ENCODE results near the gene DERL2. TPM values are rescaled to one million over a fixed set of nuclear protein-coding genes. Genes with fewer than 3 reads are reported as not detected.

DERL2 gene
- total RNA-seq, 6 experiments from 2014 or later: 31.2 to 47.9 (median 43.2) TPM

DNA sequence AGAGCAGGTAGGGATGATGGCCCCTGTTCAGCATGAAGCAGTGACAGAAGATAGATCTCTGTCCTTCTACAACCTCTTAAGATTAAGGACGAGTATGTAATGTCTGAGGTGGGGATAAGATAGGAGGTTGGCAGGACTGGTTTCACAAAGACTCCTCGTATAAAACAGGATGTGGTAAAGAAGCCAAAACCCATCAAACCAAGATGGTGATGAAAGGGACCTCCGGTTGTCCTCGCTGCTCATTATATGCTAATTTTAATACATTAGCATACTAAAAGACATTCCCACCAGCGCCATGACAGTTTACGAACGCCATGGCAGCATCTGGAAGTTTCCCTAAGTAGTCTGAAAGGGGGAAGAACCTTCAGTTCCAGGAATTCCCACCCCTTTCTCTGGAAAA, 27.6 kb upstream of the DERL2 start:
- WGBS (ENCODE audit: insufficient coverage, low coverage, low lambda C conversion rate, missing lambda C conversion rate): 35% methylated on average over 7 of the region's 7 CpGs

DNA sequence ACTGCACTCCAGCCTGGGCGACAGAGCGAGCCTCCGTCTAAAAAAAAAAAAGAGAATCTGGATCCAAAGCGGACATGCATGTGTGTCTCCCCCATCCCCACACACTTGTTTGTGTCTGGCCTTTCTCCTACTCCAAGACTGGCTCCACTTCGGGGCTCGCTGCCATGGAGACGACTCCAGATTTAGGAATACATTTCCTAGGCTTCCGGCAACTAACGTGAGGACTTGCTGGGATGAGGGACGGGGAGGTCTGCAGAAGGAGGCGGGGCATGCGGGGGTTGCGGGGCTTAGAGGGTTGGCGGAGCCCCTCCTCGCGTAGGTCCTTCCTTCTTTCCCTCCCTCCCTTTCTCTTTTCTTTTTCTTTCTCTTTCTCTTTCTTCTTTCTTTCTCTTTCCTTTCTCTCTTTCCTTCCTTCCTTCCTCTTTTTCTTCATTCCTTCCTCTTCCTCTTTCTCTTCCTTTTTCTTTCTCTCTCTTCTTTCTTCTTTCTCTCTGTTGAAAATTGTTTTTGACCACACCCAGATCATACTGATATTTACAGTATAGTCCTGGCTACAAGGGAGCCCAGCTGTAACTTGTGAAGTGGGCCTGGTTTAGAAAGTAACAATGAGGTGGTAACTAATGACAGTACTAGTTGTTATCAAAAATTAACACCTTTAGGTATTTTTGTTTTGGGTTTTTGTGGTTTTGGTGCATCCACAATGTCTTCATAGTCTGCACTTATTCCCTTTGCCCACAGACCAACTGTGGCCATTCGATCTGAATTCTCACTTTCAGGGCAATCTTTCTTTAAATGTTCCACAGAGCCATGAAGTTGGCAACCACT, 25.6 kb upstream of the DERL2 start:
- no peak for ATAC-seq
- intact Hi-C loops (cut with DNase I): no loop called here

More for the DNA sequence above, 27.6 kb upstream of the DERL2 start:
- intact Hi-C loops (cut with DNase I): no loop called here
- no peaks in the 10 kb centered on the region for H3K4me1 ChIP-seq
- H3K9me3 ChIP-seq: no peaks in the 10 kb centered on the region
- TF ChIP-seq, protein P1, sequence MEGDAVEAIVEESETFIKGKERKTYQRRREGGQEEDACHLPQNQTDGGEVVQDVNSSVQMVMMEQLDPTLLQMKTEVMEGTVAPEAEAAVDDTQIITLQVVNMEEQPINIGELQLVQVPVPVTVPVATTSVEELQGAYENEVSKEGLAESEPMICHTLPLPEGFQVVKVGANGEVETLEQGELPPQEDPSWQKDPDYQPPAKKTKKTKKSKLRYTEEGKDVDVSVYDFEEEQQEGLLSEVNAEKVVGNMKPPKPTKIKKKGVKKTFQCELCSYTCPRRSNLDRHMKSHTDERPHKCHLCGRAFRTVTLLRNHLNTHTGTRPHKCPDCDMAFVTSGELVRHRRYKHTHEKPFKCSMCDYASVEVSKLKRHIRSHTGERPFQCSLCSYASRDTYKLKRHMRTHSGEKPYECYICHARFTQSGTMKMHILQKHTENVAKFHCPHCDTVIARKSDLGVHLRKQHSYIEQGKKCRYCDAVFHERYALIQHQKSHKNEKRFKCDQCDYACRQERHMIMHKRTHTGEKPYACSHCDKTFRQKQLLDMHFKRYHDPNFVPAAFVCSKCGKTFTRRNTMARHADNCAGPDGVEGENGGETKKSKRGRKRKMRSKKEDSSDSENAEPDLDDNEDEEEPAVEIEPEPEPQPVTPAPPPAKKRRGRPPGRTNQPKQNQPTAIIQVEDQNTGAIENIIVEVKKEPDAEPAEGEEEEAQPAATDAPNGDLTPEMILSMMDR (IDR thresholded peaks at IDR 0.05): no peak
- no peak for TF ChIP-seq POLR2A (IDR thresholded peaks at IDR 0.05)
- no peak for DNase-seq
- H3K4me3 ChIP-seq: no peak overlapping the region
- H3K36me3 ChIP-seq: no peaks in the 10 kb centered on the region
- H3K27ac ChIP-seq: no peak overlapping the region
- ATAC-seq: no peak
- no peaks in the 10 kb centered on the region for H3K27me3 ChIP-seq

DNA sequence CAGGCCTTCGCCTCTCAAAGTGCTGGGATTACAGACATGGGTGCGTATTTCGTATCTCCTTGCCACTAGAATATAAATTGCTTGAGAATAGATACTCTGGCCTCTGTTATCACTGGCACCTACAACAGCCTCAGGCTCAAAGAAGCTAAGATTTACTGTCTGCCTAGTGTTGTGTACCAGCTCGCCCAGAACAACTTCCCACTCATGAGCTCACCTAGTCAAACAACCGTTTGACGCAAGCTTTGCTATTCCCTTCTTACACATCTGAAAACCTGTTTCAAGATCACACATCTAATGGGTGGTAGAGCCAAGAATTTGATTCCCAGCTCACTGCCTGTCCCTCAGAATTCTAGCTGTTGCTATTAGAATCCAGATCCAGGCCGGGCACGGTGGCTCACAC, 24.8 kb upstream of the DERL2 start:
- ATAC-seq: no peak
- Histone ChIP-seq H3K27ac (no peak overlapping the region), H3K9me3 (no peaks in the 10 kb centered on the region), H3K36me3 (no peaks in the 10 kb centered on the region), H3K4me1 (no peaks in the 10 kb centered on the region), H3K4me3 (no peak overlapping the region), H3K27me3 (no peaks in the 10 kb centered on the region)
- intact Hi-C loops (cut with DNase I): no loop called here
- no peak for DNase-seq
- WGBS (ENCODE audit: insufficient coverage, low coverage, low lambda C conversion rate, missing lambda C conversion rate): 81% methylated on average over 7 of the region's 8 CpGs
- no peak for TF ChIP-seq POLR2A (IDR thresholded peaks at IDR 0.05)
- TF ChIP-seq, protein P1 (IDR thresholded peaks at IDR 0.05): no peak

More for the DNA sequence above, 25.6 kb upstream of the DERL2 start:
- TF ChIP-seq, protein P1 (IDR thresholded peaks at IDR 0.05): no peak
- TF ChIP-seq POLR2A (IDR thresholded peaks at IDR 0.05): no peak
- Histone ChIP-seq H3K9me3 (no peaks in the 10 kb centered on the region), H3K36me3 (no peaks in the 10 kb centered on the region), H3K4me3 (no peak overlapping the region), H3K27me3 (no peaks in the 10 kb centered on the region), H3K27ac (no peak overlapping the region), H3K4me1 (no peaks in the 10 kb centered on the region)
- no peak for DNase-seq
- WGBS (ENCODE audit: insufficient coverage, low coverage, low lambda C conversion rate, missing lambda C conversion rate): 41% methylated on average over 10 of the region's 17 CpGs

DNA sequence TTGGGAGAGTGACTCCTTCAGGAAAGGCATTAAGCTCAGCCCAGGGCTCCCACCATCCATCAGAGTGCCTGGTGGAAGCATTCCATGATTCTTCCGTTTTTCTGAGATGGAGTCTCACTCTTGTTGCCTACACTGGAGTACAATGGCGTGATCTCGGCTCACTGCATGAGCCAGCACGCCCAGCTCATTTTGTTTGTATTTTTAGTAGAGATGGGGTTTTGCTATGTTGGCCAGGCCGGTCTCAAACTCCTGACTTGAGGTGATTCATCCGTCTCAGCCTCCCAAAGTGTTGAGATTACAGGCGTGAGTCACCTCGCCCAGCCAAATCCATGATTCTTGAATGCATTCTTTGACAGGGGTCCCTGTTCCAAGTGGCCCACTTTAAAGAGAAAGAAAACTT, 23.5 kb upstream of the DERL2 start:
- no peak overlapping the region for H3K27ac ChIP-seq
- intact Hi-C loops (cut with DNase I): no loop called here
- no peak for ATAC-seq
- TF ChIP-seq, protein P1 (IDR thresholded peaks at IDR 0.05): no peak
- no peak for TF ChIP-seq POLR2A (IDR thresholded peaks at IDR 0.05)
- no peaks in the 10 kb centered on the region for H3K36me3 ChIP-seq
- WGBS (ENCODE audit: insufficient coverage, low coverage, low lambda C conversion rate, missing lambda C conversion rate): 58% methylated on average over 4 of the region's 8 CpGs
- H3K4me1 ChIP-seq: no peaks in the 10 kb centered on the region
- H3K27me3 ChIP-seq: no peaks in the 10 kb centered on the region
- H3K9me3 ChIP-seq: no peaks in the 10 kb centered on the region
- H3K4me3 ChIP-seq: no peak overlapping the region
- DNase-seq: no peak
